NT2/D1 (cell line): ENCODE measurements around the gene TMTC4.

Source experiments
- SUZ12 ChIP-seq: IDR thresholded peaks from 2 replicates; pipeline ENCODE4 v1.6.1; 2011; ENCODE audit not compliant: insufficient read length, insufficient read depth; ENCODE audit errors: extremely low read depth
- ZNF274 ChIP-seq: IDR thresholded peaks from 2 replicates; pipeline ENCODE4 v1.6.1; 2011; ENCODE audit warnings: mild to moderate bottlenecking, low read depth, low read length

GRCh38 chr13:100673713-100674571, 653 bp downstream of the TMTC4 start:
- TF ChIP-seq ZNF274, result no peak
- TF ChIP-seq SUZ12, result no peak
